Mucosa of descending colon (tissue), 3 donors: ENCODE measurements around the gene NR2C2. TPM values are rescaled to one million over a fixed set of nuclear protein-coding genes. Genes with fewer than 3 reads are reported as not detected.

ENCODE experiments used
- ATAC-seq: fragments of 200-7000 bp; cut with Tn5 transposase; one replicate; pipeline ENCODE4 v1.9.1; 2020; ENCODE audit warnings: mild to moderate bottlenecking, moderate library complexity
- DNase-seq, 3 donors: peaks; one replicate each; pipeline ENCODE4 v3.0.0-alpha.2; 2020
- H3K36me3 ChIP-seq: fragments of 200-600 bp; one replicate; pipeline ENCODE4 v1.8.0; 2021; ENCODE audit warnings: low read depth, mild to moderate bottlenecking
- H3K4me1 ChIP-seq: fragments of 200-600 bp; one replicate; pipeline ENCODE4 v1.8.0; 2021; ENCODE audit warnings: low read depth, mild to moderate bottlenecking
- H3K4me3 ChIP-seq: fragments of 200-600 bp; one replicate; pipeline ENCODE4 v1.8.0; 2021; ENCODE audit warnings: mild to moderate bottlenecking
- H3K9me3 ChIP-seq: fragments of 200-600 bp; one replicate; pipeline ENCODE4 v1.8.0; 2021; ENCODE audit warnings: mild to moderate bottlenecking
- intact Hi-C, 2 donors: fragments of 100-400 bp; cut with DNase I in 1 of 2; cut with micrococcal nuclease in 1 of 2; formaldehyde crosslinking; loops; one replicate each; pipeline versions ENCODE4 v1.11.0 to v1.11.1; 2022; cut with DNase I, micrococcal nuclease
- total RNA-seq, 3 donors: library from RNA; stranded (reverse); fragmentation: NEBNext Ultra II Directional in 2 of 3; extraction: Animal tissue kit (Norgen Biotek cat#: 25700) in 2 of 3; gene quantifications; one replicate each; pipeline versions ENCODE4 v1.2.1 to v1.2.4, GENCODE V29; 2021 to 2023
- TF ChIP-seq, protein P1 (sequence below): fragments of 200-600 bp; IDR thresholded peaks from one replicate; pipeline ENCODE4 v1.8.0; 2022; ENCODE audit warnings: antibody characterized with exemption, mild to moderate bottlenecking
- donor health status: DM: no; HTN: no; CAD: no; lungs with moderate emphysema.
- donor health status: DM: no; HTN: no; CAD: no.
- donor health status: DM: no; HTN: yes; CAD: no.

Gene NR2C2
- total RNA-seq, 3 donors from 2014 or later = 37.6 to 56.6 (median 53.9) TPM

DNA sequence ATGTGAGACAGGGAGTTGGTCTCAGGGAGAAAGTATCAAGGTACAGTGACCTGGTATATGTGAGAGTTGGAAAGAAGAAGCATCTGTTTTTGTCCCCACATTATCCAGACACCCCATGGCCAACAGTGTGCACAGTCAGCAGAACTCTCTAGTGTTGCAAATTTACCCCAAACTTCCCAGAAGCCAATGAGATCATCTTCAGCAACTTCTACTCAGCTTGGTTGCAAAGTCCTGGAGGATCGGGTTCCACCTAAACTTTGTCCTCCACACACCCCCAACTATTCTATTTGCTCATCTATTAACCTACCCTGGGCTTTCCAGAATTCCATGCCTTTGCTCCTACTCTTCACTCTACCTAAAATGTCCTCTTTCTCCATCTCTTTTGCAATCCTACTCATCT is 135.9 kb downstream of the NR2C2 start:
- TF ChIP-seq, protein P1, sequence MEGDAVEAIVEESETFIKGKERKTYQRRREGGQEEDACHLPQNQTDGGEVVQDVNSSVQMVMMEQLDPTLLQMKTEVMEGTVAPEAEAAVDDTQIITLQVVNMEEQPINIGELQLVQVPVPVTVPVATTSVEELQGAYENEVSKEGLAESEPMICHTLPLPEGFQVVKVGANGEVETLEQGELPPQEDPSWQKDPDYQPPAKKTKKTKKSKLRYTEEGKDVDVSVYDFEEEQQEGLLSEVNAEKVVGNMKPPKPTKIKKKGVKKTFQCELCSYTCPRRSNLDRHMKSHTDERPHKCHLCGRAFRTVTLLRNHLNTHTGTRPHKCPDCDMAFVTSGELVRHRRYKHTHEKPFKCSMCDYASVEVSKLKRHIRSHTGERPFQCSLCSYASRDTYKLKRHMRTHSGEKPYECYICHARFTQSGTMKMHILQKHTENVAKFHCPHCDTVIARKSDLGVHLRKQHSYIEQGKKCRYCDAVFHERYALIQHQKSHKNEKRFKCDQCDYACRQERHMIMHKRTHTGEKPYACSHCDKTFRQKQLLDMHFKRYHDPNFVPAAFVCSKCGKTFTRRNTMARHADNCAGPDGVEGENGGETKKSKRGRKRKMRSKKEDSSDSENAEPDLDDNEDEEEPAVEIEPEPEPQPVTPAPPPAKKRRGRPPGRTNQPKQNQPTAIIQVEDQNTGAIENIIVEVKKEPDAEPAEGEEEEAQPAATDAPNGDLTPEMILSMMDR = no peak
- no peak for ATAC-seq
- Histone ChIP-seq H3K4me1 (no peaks in the 10 kb centered on the region), H3K9me3 (no peaks in the 10 kb centered on the region), H3K4me3 (no peak overlapping the region), H3K36me3 (no peaks in the 10 kb centered on the region)
- intact Hi-C loops = no loop called here
- no peak for DNase-seq

DNA sequence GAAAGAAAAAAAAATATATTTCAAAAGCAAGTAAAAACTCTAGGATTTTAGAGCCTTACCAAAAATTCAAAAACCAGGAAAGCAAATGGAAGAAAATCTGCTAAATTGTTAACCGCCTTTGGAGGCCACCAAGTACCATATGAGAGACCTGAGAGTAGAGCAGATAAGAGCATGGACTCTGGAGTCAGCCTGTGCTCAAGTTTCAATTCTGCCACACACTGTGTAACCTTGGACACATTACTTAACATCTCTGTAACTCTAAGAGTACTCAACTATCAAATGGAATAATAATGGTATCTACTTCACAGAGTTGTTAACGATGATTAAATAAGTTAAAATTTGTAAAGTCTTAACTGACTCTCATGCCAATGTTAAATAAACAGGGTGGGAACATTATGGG is 138.9 kb downstream of the NR2C2 start:
- TF ChIP-seq, protein P1 = no peak
- Histone ChIP-seq H3K9me3 (no peaks in the 10 kb centered on the region), H3K36me3 (peaks cover 11% of the 10 kb centered on the region), H3K4me3 (no peak overlapping the region), H3K4me1 (no peaks in the 10 kb centered on the region)
- intact Hi-C loops = no loop called here
- DNase-seq = no peak
- no peak for ATAC-seq

DNA sequence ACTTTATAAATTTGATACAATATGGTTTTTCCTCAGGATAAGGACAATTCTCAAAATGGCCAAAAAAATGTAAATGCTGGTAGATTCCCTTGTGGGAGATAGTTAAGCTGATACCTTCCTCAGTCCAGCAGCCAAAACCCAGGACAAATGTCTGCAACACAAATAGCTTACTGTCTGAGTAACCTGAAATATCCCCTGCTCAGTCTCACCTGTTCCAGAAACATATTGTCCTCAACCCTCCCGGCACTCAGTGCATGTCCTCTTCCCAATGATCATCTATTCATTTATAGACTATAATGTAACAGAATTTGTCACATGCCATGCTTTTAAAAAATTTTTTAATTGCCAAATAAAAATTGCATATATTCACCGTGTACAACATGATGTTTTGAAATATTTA is 139.3 kb downstream of the NR2C2 start:
- intact Hi-C loops = no loop called here
- no peak for ATAC-seq
- no peak for DNase-seq
- peaks cover 11% of the 10 kb centered on the region for H3K36me3 ChIP-seq
- TF ChIP-seq, protein P1 = no peak
- H3K9me3 ChIP-seq = no peaks in the 10 kb centered on the region
- no peaks in the 10 kb centered on the region for H3K4me1 ChIP-seq
- no peak overlapping the region for H3K4me3 ChIP-seq

DNA sequence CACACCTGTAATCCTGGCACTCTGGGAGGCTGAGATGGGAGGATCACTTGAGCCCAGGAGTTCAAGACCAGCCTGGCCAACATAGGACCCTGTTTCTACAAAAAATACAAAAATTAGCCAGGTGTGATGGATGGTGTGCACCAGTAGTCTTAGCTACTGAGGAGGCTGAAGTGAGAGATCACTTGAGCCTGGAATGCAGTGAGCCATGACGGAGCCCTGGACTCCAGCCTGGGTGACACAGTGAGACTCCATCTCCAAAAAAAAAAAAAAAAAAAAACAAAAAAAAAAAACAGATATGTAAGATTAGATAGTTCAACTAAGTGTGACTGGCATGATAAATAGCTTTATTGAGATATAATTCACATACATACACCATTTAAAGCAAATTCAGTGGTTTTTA is 141.8 kb downstream of the NR2C2 start:
- Histone ChIP-seq H3K9me3 (no peaks in the 10 kb centered on the region), H3K4me3 (no peak overlapping the region), H3K36me3 (peaks cover 13% of the 10 kb centered on the region), H3K4me1 (no peaks in the 10 kb centered on the region)
- intact Hi-C loops = no loop called here
- DNase-seq = no peak
- TF ChIP-seq, protein P1 = no peak
- ATAC-seq = no peak

DNA sequence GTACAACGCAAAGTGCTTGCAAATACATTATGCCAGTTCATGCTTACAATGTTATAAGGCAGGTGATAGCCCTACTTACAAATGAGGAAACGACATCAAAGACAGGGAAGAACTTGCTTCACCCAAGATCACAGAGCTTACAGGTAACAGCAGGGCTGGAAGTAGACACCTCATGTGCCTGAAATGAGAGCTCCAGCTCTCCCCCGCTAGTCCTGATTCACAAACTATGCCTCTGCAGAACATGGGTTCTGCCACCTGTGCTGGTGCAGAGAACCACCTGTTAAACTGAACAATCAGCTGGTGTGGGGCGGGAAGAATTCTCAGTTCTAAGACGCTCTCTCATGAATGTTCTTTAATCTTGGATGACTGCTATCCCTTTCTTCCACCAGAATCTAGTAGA is 144.2 kb downstream of the NR2C2 start:
- Histone ChIP-seq H3K4me3 (no peak overlapping the region), H3K4me1 (no peaks in the 10 kb centered on the region), H3K9me3 (no peaks in the 10 kb centered on the region), H3K36me3 (peaks cover 23% of the 10 kb centered on the region)
- DNase-seq (no peak), ATAC-seq (no peak)
- intact Hi-C loops = no loop called here
- TF ChIP-seq, protein P1 = no peak

DNA sequence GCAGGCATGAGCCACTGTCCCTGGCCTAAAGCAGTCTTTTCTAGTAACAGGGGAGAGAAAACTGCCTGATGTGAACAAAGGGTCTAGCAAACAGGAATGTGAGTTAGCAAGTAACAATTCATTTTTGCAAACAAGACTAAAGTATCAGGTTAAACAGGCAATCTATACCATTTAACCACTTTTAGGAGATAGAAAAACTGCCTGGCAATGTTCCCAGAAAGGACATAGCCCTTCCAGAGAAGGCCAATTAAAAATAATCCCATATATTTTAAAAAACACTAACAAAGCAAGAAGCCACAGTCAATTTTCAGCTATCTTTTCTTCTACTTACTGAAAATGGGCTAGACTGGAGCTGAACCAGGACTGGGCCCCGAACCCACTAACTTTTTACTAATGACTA is 145.3 kb downstream of the NR2C2 start:
- Histone ChIP-seq H3K9me3 (no peaks in the 10 kb centered on the region), H3K36me3 (peaks cover 23% of the 10 kb centered on the region), H3K4me3 (no peak overlapping the region), H3K4me1 (peaks cover 3% of the 10 kb centered on the region)
- ATAC-seq = no peak
- TF ChIP-seq, protein P1 = no peak
- intact Hi-C loops = no loop called here
- DNase-seq = no peak
